ENCODE data around the gene RAB3D.
"Not testable (repeated sequence)": the region's sequence is repeated elsewhere in the genome, so short reads cannot be mapped to it uniquely, and the experiment has no call there.

Gene RAB3D

GRCh38 chr19:11339254-11340098, at the start of gene RAB3D:
RAB3D (minus strand) TSS chr19:11339657; CDS start chr19:11337399, 2,258 bp downstream.
- peak; percentile 89 for DNase-seq

GRCh38 chr19:11387162-11388034, 47.9 kb upstream of the RAB3D start:
- no peak for DNase-seq

- no peak for DNase-seq
Observed at GRCh38 chr19:11384778-11385129, 45.3 kb upstream of the RAB3D start.

- no peak for DNase-seq
Observed at GRCh38 chr19:11383706-11384048, 44.2 kb upstream of the RAB3D start.

GRCh38 chr19:11382898-11383705, 43.6 kb upstream of the RAB3D start:
- DNase-seq: peak; percentile 63

- peak; percentile 99 for DNase-seq
Observed at GRCh38 chr19:11380653-11381537, 41.4 kb upstream of the RAB3D start.

- no peak for DNase-seq
Observed at GRCh38 chr19:11379857-11380350, 40.4 kb upstream of the RAB3D start.

- not testable (repeated sequence) for DNase-seq
Observed at GRCh38 chr19:11379269-11379845, 39.9 kb upstream of the RAB3D start.

GRCh38 chr19:11378319-11379189, 39.1 kb upstream of the RAB3D start:
- peak; percentile 35 for DNase-seq

GRCh38 chr19:11377756-11378155, 38.3 kb upstream of the RAB3D start:
- DNase-seq: no peak

- DNase-seq: peak; percentile 71
Observed at GRCh38 chr19:11377237-11377636, 37.8 kb upstream of the RAB3D start.

GRCh38 chr19:11375143-11375948, 35.9 kb upstream of the RAB3D start:
- DNase-seq: peak; percentile 87

GRCh38 chr19:11374433-11375142, 35.1 kb upstream of the RAB3D start, which contains the start of gene SWSAP1:
SWSAP1 (plus strand) TSS chr19:11374666; CDS start chr19:11374681, 15 bp downstream.
- DNase-seq: peak; percentile 99

- no peak for DNase-seq
Observed at GRCh38 chr19:11373885-11374432, 34.5 kb upstream of the RAB3D start.

- DNase-seq: no peak
Observed at GRCh38 chr19:11373166-11373884, 33.9 kb upstream of the RAB3D start.

GRCh38 chr19:11370744-11371143, 31.3 kb upstream of the RAB3D start:
- no peak for DNase-seq

GRCh38 chr19:11367528-11367927, 28.1 kb upstream of the RAB3D start:
- DNase-seq: no peak
